T follicular helper cell (primary cell): ENCODE results near the gene PEX26.
"Not testable (repeated sequence)": the region's sequence is repeated elsewhere in the genome, so short reads cannot be mapped to it uniquely, and the experiment has no call there.

Experiments used
- DNase-seq: peaks from one replicate; pipeline ENCODE4 v3.0.0-alpha.2; 2020; ENCODE audit warnings: low read depth

PEX26 gene

DNA sequence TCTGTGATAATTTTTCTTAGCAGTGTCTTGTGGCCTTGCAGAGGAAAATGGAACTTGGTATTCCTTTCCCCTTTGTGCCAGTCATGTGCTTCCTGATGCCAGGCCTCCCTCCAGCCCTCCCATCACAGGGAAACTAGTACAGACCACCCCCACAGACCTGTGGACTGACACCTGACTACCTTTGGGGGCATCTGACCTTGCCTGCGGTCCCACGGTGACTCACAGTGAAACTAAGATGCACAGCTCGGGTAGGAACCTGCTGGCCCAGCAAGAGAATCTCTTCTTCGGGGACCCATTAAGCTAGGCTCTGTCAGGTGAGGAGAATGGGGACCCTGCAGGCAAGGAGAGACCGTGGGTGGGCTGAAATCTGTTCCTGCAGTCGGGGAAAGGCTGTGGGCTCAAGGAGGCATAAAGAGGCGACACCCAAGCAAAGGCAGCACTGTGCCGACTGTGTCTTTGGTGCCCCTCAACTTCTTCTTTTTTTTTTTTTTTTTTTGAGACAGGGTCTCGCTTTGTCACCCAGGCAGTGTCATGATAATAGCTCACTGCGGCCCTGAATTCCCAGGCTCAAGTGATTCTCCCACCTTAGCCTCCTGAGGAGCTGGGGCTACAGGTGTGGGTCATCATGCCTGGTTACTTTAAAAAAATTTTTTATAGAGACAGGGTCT, 20.8 kb upstream of the PEX26 start:
- DNase-seq: no peak

DNA sequence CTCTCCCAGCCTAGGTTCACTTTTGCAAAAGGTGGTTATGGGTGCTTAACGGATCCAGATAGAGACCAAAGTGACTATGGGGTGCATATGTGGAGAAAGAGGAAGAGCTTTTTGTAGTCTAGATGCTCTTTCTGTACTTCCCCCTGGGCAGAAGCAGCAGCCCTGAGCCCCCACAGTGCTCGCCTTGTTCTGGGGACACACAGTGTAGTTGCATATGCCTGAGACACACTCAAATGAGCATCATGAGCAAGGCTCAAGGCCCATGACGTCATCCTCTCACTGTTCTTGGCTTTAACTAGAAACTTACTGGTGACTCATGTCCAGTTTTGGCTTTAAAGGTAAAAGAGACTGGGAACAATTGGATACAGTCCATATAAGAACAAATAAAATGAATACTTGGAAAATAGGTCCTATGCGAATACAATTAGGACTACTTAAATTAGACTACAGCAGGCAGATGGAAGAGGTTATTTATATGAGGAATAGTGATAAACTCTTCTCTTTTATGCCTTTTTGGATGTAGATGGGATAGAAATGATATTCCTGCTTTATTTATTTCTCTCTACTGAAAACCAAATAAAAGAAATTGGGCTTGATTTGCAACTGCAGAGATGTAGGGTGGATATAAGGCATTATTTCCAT, 20.1 kb upstream of the PEX26 start:
- DNase-seq: no peak

DNA sequence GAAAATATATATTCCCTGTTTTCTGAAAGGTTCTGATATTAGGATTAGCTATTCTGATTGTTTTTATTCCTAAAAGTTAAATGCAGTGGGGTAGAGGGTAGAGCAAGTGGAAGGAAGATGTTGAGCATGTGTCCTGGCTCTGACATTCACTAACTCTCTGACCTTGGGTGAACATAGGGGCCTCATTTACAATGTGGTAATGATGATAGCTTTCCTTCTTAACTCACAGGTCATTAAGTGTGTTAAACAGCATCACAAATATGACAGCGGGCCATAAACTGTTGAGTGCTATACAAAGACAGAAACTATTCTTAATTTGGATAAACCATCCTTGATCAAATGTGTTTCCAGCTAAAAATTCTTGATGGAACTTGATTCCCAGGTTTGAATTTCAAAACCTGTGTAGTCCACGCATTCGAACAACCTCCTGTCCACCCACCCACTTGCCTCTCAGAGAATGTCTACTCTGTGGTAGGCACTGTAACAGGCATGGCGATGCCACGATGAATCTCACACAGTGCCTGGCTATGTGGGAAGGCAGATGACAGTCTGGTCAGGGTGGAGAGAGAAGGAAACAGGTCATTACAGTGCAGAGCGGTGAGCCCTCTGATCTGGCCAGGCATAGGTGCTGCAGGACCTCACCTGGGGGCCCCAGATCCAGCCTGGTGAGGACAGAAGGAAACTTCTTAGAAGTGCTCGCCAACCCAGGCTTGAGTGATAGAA, 19.3 kb upstream of the PEX26 start:
- DNase-seq: no peak

DNA sequence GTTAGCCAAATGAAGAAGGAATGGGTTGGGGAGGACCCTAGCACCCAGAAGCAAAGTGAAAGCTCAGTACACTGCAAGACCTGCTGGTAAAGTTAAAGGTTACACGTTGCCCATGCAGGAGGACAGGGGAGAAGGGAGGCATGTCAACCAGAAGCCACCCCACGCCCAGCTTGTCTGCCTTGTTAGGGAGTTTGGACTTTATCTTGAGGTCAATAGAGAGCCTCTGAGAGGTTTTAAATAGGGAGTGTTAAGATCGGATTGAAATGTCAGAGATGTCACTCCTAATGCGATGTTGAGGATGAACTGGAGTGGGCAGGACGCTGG, 18.7 kb upstream of the PEX26 start:
- no peak for DNase-seq

DNA sequence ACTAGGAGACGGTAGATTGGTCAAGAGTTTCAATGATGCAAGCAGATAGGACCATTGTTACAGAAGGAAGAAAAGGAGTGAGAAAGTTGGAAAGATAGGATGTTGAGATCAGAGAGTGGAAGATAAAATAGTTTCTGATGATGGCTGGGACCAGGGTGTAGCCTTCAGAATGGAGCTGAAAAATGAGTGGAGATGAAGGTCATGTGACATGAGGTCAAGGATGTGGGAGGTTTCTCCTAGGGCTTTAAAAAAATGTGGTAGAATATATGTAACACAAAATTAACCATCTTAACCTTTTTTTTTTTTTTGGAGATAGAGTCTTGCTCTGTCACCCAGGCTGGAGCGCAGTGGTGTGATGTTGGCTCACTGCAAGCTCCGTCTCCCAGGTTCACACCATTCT, 18.3 kb upstream of the PEX26 start:
- no peak for DNase-seq

DNA sequence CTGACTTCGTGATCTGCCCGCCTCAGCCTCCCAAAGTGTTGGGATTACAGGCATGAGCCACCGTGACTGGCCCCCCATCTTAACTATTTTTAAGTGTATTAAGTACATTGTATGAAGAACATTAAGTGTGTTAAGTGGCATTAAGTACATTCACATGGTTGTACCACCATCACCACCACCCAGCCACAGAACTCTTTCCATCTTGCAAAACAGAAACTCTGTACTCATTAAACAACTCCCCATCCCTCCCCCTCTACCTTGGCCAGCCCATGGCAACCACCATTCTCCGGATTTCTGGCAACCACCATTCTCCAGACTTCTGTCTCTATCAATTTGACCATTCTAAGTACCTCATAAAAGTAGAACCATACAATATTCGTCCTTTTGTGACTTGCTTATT, 17.8 kb upstream of the PEX26 start:
- DNase-seq: no peak

DNA sequence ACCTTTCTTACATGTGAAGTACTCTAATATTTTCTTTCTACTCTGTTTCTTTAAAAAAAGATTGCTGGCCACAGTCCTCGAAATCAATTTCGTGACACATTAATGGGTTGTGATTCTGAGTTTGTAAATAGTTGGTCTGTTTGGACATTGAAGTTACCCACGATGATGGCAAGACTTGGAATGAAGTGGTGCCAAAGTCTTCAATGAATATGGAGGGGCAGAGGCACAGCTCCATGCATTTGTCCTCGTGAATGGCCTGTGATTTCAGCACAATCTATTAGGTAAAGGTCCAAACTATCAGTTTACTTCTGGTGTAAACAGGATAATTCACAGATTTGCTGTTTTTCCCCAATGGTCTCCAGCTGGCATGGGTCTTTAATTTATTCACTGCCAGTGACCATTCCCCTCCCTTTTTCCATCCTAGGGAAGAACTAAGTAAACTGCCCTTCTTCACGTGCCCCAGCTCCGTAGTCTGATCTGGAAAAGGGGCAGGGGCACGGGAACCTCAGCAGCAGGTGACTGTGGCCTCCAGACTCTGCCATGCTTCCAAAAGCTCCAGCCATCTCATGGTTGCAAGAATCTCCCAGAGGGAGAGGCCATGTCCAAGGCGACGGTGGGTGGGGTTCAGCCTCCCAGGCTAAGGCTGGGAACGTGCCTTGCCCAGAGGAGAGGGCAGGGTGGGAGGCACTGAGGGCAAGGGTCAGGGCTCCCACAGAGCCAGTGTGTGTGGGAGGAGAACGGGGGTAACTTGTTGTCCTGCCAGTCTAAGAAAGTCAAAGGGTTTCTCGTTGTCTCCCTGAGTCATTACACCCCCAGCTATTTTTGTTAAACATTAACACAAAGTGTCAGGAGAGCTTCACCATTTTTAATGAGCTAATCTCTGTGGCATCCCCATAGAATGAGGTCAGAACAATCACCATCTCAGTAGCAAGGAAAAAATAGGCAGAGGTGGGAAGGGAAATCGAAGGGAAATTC, 16.9 kb upstream of the PEX26 start:
- DNase-seq: no peak

DNA sequence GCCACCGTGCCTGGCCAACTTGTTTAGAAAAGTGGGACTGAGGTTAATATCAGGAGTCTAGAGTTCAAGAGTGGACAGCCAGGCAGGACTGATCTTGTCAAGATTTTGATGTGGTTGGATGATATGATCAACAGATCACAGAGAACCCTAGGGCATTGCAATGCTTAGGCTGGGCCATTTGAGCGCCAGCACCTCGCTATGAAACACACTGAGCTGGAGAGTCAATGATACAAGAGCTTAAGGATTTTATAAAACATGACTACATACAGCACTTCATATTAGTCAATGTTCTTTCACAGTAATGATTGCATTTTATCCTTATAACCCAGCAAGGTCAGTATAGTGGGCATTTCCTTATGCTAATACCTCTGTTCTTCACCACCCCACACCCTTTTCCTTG, 15.4 kb upstream of the PEX26 start:
- DNase-seq: no peak

DNA sequence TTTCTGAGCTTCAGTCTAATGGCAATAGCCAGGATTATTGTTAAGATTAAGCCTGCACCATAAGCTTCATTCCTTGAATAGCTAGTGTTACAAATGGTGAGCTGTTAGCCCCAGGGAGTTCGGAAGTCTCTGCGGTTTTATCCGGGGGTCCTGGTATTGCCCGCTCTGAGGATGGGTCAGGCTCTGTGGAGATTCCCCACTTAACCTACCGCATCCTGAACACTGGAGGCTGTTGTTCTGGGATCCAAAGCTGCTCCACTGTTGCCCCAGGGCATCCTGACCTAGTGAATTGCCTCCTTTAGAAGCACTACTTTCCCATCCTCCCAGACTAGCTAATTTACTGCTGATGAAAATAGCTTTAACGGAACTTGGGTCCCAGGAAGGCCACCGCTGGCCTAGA, 14.5 kb upstream of the PEX26 start:
- no peak for DNase-seq

DNA sequence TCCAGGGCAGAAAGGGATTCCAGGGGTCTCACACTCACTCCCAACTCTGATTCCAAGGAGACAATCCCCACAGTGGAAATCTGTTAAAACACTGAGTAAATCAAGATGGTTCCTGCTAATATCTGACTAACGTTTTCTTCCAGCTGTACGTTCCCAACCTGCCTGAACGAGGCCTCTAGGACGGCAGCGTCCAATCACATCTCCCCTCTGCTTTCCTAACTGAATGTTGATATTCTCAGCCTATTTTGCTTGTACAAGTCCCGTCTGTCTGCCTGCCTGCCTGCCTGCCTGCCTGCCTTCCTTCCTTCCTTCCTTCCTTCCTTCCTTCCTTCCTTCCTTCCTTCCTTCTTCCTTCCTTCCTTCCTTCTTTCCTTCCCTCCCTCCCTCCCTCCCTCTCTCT, 14.1 kb upstream of the PEX26 start:
- not testable (repeated sequence) for DNase-seq

DNA sequence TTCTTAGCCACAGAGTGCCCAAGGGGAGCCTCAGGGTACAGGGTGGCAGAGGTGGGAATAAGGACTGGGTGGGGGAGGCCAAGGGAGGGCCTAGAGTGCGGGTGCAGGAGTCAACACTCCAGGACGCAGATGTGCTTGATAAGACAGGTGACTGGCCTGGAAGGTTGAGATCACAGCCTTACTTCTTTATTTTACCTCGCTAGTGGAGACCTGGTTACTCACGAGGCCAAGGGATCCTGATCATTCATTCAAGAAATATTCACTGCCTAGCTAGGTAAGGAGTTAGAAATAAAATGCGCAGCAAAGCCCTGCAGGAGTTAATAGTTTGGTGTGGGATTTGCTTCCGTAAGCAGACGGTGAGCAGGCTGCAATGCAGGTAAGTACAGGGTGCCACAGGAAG, 13.2 kb upstream of the PEX26 start:
- DNase-seq: no peak

DNA sequence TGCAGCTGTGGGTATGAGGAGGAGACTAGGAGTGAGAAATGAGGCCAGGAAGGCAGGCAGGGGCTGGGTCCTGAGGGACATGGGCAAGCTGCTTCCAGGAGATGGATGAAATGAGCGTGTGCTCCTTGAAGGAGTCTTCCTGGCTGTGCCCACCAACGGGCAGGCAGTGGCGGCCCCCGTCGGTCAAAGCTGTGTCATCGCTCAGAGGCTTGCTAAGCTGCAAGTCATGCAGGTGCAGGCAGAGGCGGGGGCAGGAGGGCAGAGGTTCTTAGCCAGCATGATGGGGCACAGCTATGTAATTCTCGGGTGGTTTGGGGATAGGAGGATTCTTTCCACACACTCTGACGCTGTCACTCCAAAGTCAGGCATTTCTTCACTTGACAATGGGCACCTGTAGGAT, 12.5 kb upstream of the PEX26 start:
- no peak for DNase-seq

DNA sequence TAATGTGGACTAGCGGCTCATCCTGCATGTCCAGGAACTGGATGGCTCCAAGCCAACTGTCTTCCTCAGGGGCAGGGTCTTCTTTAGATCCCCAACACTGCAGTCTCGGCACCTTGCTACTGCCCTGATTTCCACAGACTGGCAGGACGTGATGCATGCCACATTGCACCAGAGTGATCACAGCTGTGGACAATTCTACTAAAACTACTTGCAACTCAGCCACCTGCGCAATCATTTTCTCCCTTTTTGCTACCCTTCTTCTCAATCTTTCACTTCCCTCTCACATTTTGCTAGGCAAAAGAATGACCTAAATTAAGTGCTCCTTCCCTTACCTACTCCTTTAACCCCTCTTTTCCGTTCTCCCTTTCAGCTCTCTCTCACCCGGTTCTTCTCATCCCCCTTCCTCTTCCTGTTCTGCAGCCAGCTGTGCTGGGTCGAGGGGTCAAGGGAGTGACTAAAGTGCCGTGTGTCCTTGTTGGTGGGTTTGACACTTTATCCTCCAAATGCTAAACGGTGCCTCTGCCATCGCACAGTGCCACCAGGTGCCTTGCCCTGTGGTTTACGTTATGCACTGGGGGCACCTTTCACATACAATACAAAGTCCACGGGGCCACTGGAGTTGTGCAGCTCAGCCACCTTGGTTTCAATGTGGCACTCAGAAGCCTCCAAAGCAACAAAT, 11.5 kb upstream of the PEX26 start:
- DNase-seq: no peak

DNA sequence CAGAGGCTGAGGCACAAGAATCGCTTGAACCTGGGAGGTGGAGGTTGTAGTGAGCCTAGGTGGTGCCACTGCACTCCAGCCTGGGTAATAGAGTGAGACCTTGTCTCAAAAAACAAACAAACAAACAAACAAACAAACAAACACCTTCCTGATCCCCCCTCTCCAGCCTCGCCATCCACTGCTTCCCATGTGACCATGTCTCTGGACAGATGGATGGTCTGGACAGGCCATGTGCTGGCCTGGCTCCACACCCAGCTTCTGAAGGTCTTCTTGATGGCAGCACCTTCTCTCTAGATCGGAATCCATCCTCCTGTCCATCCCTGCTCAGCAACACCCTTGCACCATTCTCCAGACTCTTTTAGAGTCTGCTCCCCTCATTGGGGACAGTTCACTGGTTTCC, 10.7 kb upstream of the PEX26 start:
- DNase-seq: no peak

DNA sequence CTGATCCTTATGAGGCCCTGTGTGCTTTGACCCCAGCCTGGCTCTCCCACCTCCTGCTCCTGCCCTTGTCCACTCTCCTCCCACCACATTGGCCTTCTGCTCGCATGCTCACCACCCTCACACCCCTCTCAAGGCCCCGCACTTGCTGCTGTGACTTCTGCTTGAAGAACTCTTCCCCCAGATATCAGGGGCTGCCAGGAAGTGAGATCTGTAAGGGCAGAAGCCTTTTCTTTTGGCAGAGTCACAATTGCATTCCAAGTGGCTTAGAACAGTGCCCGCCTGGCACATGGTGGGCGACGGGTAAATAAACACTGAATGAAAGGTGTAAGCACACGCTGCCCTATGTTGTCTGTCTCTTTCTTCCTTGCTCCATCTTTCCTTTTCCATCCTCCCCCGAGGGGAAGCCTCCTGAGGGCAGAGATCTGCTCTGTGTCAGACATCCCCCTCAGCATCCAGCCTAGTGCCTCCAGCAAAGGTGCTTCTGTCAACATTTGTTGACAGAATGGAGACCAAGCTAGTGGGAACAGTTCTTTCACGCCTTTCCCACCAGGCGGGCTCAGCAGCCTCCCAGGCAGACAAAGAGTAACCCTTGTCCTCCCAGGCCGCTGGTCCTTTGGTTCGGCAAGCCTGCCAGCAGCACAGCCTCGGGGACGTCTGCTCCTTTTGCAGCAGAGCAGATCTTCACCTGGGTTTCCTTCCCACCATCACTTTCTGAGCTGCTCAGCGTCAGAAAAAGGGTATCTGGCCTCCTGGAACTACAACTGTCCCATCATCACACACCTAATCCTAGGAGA, 10.0 kb upstream of the PEX26 start:
- DNase-seq: no peak

DNA sequence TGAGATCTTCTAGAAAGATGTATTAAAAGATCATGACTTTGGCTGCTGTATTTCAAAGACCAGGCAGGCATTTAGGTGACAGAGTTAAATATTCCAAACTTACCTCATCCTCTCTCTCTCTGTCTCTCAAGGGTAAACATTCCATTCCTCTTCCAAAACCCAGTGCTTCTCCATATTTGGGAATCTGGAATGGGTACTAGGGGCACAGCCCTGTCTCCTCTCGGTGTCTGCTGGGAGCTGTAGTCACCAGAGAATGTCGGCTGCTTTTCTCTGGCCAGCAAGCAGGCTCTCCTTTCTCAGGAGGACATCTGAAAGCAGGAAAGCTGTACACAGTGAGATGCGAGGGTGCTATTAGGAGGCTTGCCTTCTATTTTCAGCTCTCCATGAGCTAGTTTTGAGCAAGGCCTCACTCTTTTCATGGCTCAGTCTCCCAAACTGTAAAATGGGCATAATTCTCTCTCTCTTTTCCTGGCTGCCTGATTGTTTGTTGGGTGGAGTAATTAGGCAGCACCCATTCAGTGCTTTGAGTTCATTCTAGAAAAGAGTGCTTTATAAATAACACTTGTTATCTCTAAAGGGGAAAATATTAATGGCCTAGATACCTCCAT, 9.3 kb upstream of the PEX26 start:
- DNase-seq: no peak

DNA sequence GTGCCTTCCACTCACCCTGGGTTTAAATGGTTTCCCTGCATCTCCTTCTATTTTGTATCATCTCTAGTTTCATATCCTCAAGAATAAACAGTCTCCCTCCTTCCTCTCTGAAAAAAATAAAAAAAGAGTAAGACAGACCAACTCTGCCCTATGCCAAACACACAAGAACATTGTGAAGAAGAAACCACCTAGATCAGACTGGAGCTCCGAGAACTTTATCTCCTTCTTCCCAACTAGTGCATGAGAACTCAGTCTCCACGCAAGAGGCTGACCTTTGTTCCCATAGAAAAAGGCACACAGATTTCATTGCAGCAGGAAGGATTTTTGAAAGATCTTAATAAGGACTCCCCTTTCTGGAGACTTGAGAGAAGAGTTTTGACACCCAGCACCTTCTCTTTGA, 8.7 kb upstream of the PEX26 start:
- DNase-seq: no peak

DNA sequence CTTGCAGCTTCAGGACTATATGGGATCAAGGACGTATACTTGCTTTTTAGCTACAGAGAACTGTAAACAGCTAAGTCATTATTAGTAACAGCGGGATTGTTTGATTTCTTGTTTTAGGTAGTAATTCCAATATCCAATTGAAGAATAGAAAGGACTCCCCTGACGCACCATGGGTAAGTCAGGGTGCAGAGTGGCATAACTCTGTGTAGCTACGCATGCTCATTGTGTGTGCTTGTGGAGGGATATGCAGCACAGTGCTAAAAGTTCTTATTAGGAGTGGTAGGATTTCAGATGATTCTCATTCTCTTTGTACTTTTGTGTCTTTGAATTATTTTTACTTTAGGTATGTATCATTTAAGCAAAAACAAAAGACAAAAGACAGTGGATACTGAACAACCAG, 7.7 kb upstream of the PEX26 start:
- DNase-seq: no peak

DNA sequence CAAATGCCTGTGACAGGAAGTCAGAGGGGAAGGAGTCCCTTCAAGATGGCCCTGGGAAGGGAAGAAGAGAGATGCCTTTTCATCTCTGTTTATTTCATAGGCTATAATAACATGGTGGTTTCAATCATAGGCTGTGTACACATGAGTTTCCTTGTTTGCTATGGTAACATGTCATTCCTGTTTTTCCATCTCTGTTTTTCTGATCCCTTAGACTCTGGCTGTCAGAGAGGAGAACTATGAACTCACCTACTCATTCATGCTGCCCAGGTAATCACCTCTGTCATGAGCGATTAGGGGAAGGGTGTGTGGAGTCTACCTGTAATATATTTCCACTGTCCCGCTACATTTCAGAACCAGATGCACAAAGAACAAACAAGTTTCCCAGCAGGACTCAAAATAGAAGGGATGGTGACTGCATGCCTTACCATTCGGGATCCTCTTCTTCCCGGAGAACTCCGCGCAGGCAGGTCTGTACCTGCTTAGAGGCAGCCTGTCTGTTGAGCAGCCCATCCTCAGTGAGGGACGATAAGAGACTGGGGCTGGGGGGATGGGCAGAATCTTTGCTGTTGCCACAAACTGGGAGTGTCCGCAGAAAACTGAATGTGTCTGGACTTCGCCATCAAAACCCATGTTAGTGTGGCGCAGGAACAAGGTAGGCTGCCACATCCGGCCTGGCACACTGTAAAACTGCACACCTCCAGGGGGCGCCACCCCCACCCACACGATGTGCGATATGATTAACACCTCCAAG, 7.1 kb upstream of the PEX26 start:
- DNase-seq: no peak
